Stomach (tissue), 4 donors: ENCODE results near the gene PGM3.

ENCODE experiments used
- CTCF ChIP-seq, 7 experiments: fragments of 450-650 bp in 4 of 7; fragments of 200-600 bp in 3 of 7; sonication (generic) in 3 of 7; IDR thresholded peaks; one replicate each; pipeline ENCODE4 v1.5.1; 2016 to 2019; ENCODE audit warnings: antibody characterized with exemption in 7 of 7, control low read depth in 2 of 7, mild to moderate bottlenecking in 1 of 7
- EP300 ChIP-seq: sonication (generic); formaldehyde crosslinking; IDR thresholded peaks from one replicate; pipeline ENCODE4 v1.6.1; 2017; ENCODE audit warnings: antibody characterized with exemption
- POLR2A ChIP-seq, 4 donors: fragments of 450-650 bp; IDR thresholded peaks; one replicate each; pipeline ENCODE4 v1.6.1; 2016; ENCODE audit warnings: antibody characterized with exemption in 4 of 4, control low read depth in 2 of 4, mild to moderate bottlenecking in 1 of 4, moderate library complexity in 1 of 4

- no peak for TF ChIP-seq POLR2A (IDR thresholded peaks at IDR 0.05)
- TF ChIP-seq EP300: no peak
- TF ChIP-seq CTCF (IDR thresholded peaks at IDR 0.05): no peak
These were observed 11.0 kb downstream of the PGM3 start for GRCh38 chr6:83182114-83182513.
